ENCODE data around the gene CCDC34.

DNA sequence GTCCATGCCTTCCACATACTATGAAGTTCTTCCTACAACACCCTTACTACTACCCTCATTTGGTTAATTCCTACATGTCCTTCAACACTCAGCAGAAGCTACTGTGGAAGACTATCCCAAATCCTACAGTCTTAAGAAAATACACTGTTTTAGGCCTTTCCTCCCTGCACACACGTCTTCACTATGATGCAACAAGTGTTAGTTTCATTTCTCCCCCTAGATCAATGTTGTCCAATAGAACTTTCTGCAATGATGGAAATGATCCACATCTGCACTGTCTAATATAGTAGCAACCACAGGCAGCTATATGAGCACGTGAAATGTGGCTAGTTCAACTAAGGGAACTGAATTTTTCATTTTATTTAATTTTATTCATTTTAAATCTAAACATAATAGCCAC, 46.7 kb upstream of the CCDC34 start:
- TF ChIP-seq, protein P1, sequence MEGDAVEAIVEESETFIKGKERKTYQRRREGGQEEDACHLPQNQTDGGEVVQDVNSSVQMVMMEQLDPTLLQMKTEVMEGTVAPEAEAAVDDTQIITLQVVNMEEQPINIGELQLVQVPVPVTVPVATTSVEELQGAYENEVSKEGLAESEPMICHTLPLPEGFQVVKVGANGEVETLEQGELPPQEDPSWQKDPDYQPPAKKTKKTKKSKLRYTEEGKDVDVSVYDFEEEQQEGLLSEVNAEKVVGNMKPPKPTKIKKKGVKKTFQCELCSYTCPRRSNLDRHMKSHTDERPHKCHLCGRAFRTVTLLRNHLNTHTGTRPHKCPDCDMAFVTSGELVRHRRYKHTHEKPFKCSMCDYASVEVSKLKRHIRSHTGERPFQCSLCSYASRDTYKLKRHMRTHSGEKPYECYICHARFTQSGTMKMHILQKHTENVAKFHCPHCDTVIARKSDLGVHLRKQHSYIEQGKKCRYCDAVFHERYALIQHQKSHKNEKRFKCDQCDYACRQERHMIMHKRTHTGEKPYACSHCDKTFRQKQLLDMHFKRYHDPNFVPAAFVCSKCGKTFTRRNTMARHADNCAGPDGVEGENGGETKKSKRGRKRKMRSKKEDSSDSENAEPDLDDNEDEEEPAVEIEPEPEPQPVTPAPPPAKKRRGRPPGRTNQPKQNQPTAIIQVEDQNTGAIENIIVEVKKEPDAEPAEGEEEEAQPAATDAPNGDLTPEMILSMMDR (IDR thresholded peaks at IDR 0.05; ENCODE audit: poor library complexity, severe bottlenecking), result no peak
- TF ChIP-seq EZH2 (IDR thresholded peaks at IDR 0.05; ENCODE audit: borderline replicate concordance, insufficient read depth, low read length, poor library complexity, severe bottlenecking) (no peak), TAF1 (IDR thresholded peaks at IDR 0.05; ENCODE audit: low read depth) (no peak), EP300 (conservative IDR thresholded peaks at IDR 0.05; ENCODE audit: poor library complexity, severe bottlenecking) (no peak)
- TF ChIP-seq, protein P2, sequence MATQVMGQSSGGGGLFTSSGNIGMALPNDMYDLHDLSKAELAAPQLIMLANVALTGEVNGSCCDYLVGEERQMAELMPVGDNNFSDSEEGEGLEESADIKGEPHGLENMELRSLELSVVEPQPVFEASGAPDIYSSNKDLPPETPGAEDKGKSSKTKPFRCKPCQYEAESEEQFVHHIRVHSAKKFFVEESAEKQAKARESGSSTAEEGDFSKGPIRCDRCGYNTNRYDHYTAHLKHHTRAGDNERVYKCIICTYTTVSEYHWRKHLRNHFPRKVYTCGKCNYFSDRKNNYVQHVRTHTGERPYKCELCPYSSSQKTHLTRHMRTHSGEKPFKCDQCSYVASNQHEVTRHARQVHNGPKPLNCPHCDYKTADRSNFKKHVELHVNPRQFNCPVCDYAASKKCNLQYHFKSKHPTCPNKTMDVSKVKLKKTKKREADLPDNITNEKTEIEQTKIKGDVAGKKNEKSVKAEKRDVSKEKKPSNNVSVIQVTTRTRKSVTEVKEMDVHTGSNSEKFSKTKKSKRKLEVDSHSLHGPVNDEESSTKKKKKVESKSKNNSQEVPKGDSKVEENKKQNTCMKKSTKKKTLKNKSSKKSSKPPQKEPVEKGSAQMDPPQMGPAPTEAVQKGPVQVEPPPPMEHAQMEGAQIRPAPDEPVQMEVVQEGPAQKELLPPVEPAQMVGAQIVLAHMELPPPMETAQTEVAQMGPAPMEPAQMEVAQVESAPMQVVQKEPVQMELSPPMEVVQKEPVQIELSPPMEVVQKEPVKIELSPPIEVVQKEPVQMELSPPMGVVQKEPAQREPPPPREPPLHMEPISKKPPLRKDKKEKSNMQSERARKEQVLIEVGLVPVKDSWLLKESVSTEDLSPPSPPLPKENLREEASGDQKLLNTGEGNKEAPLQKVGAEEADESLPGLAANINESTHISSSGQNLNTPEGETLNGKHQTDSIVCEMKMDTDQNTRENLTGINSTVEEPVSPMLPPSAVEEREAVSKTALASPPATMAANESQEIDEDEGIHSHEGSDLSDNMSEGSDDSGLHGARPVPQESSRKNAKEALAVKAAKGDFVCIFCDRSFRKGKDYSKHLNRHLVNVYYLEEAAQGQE (IDR thresholded peaks at IDR 0.05; ENCODE audit: borderline replicate concordance), result no peak

All from neural cell (in vitro differentiated cells).